Hematopoietic multipotent progenitor cell treated with erythropoietin and hydrocortisone succinate and interleukin-3 and kit ligand, for 4 days (in vitro differentiated cells): ENCODE results near the gene ZMAT2.
"Not testable (repeated sequence)": the region's sequence is repeated elsewhere in the genome, so short reads cannot be mapped to it uniquely, and the experiment has no call there.

ENCODE experiments used
- DNase-seq: peaks from one replicate; pipeline ENCODE4 v3.0.0-alpha.2; 2015

ZMAT2 gene, protein sequence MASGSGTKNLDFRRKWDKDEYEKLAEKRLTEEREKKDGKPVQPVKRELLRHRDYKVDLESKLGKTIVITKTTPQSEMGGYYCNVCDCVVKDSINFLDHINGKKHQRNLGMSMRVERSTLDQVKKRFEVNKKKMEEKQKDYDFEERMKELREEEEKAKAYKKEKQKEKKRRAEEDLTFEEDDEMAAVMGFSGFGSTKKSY

GRCh38 chr5:140700177-140701144 lies at the start of gene ZMAT2:
Gene ZMAT2, plus strand, starts transcription at chr5:140700447. Its CDS starts 14 bp downstream, at chr5:140700461.
- peak; percentile 99 for DNase-seq

GRCh38 chr5:140658870-140659269 lies 41.4 kb upstream of the ZMAT2 start:
- no peak for DNase-seq

GRCh38 chr5:140660371-140660770 lies 39.9 kb upstream of the ZMAT2 start:
- DNase-seq: not testable (repeated sequence)

DNA sequence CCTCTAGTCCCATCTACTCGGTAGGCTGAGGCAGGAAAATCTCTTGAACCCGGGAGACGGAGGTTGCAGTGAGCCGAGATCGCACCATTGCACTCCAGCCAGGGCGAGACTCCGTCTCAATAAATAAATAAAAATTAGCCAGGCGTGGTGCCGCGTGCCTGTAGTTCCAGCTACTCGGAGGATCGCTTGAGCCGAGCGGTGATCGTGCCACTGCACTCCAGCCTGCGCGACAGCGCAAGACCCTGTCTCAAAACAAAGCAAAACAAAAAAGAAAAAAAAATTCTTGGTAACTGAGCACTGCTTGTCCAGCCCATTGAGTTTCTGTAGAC lies 36.3 kb upstream of the ZMAT2 start:
- DNase-seq: no peak

GRCh38 chr5:140664359-140665119 lies 35.7 kb upstream of the ZMAT2 start, which contains the start of gene WDR55:
Gene WDR55, plus strand, starts transcription at chr5:140664904. Its CDS starts 9 bp downstream, at chr5:140664913.
- peak; percentile 99 for DNase-seq

DNA sequence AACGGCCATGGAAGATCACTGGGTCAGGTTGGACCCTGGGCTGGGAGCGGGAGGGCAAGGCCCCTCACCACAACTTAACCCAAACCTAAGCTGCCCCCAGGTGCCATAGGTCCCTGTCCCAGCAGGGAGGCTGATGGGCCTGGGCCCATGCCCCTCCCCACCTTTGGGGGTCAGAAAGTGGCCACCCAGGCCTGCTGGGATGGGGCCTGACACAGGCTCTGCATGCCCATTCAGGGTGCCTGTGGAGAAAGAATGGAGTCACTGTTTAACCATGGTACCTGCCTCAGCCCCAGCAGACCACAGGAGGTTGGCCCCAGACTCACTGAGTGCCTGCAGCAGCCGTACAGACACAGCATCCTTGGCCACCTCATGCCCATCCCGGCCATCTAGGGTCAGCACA lies 29.2 kb upstream of the ZMAT2 start:
- not testable (repeated sequence) for DNase-seq

GRCh38 chr5:140671472-140672125 lies 28.6 kb upstream of the ZMAT2 start:
- no peak for DNase-seq

- peak; percentile 57 for DNase-seq
Measured at GRCh38 chr5:140672455-140673186, 27.6 kb upstream of the ZMAT2 start.

DNA sequence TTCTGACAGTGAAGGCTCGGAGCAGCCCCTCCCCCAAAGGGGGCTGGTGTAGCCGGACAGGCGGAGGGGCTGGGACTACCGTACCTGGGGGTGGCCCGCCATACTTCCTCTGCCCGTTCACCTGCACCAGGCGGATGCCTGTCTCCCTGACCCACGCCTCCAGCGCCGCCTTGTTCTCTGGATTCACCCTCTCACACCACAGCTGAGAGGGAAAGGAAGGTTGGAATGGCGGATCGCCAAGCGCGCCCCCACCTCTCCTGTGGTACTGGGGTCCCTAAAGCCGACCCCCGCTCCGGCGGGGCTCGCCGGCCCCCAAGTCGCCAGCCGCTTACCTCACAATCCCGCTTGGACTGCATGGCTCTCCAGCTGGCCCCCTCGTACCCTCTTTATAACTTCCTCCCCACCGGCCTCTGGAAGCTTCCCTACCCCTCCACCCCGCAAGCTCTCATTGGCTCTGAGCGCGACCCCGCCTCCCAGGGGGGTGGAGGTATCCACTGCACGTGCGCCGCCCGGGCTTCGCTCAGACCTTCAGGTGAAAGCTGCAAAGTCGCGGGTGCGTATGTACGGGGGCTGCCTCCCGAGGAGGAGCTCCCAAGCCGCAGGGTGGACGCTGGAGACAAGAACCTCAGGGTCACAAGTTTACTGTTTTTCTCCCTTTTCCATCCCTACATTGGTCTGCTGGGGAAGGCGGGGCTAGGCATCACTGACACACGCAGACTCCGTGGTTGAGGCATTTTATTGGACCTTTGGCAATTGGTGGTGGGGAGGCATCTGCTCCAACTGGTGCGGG lies 26.9 kb upstream of the ZMAT2 start, which contains the start of gene DND1:
Gene DND1, minus strand, starts transcription at position 390 of the 790 bp plus-strand sequence. Its CDS starts 34 bp downstream, at position 356.
- DNase-seq: no peak

GRCh38 chr5:140674211-140674610 lies 26.0 kb upstream of the ZMAT2 start:
- DNase-seq: no peak

- no peak for DNase-seq
Measured at GRCh38 chr5:140674629-140675028, 25.6 kb upstream of the ZMAT2 start.

DNA sequence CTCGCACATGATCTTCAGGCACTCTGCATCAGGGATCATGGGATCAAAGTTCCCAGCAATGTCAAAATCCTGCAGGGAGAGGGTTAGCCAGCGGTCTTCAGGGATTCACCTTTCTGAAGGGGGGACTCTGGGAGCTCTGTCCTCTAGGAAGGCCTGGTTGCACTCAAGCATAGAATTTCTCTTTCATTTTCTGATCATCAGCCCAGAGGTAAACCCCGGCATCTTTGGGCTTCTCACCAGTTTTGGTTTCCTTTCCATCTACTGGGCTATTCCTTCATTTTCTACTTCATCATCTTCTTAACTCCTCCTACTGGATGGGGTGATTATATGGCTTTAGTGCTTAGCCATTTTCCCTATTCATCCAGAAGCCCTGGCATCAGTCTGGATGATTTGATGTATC lies 22.3 kb upstream of the ZMAT2 start:
- DNase-seq: no peak

- peak; percentile 94 for DNase-seq
Measured at GRCh38 chr5:140678993-140679392, 21.3 kb upstream of the ZMAT2 start.

DNA sequence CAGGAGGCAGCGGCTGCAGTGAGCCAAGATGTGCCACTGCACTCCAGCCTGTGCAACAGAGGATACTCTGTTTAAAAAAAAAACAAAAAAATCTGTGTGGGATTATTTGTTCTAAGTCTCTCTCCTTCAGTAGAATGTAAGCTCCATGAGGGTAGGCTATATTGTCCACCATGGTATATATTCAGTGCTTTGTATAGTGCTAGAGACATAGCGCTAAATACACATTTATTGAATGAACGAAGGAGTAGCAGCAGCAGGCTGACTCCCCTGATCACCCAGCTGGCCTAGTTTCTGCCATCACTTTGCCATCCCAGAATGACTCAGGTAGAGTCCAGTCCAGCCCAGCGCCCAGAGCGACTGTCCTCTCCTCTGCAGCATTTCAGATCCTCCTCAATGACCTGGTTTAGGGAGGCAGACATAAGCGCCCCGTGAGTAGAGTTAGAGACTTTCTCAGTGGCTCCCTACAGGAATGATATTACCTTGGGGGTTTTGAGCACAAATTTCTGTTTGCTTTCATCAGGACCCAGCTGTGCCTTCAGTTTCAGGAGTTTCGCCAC lies 9.8 kb upstream of the ZMAT2 start:
- DNase-seq: no peak

DNA sequence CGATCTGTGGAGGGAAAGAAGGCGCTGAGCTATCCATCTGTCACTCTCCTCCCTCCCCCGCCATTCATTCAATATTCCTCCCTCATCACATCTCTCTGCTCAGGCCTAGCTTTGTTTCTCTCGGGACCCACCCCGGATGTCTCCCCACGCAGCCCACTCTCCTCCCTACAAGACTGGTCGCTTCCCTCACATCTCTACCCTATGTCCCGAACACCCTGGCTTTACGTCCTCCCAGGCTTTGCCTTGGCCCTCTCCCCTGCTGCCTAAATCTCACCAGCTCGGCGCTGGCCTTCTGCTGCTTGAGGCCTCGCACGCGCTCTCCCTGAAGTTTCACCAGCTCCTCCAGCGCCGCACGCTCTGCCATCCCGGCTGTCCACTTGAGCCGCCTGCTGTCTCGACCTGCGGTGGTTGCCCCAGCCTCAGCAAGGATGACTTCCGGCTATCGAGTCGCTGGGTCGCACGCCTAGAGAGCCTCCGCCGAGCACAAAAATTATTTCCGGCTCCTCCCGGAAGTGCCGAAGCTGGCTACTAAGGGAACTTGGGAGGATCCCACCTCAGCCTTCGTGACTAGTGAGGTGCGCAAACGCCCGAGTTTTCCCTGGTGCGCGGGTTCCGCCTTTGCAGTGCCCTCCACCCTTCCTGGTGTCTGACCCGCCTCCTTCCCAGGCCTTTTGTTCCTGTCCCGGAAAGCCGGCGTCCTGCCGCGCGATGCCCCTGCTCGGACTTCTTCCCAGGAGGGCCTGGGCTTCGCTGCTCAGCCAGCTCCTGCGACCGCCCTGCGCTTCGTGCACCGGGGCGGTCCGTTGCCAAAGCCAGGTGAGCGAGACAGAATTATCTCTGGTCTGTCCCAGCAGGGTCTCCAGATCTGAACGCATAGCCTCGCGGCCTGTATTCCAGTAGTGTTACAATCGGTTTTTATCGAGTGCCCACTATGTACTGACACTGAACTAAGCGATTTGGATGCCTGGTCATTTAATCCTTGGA lies 9.0 kb upstream of the ZMAT2 start, which contains the start of the genes HARS1 and HARS2:
Gene HARS1, minus strand, starts transcription at position 430 of the 984 bp plus-strand sequence. Its CDS starts 66 bp downstream, at position 364.
Gene HARS2, plus strand, starts transcription at position 515 of the 984 bp plus-strand sequence. Its CDS starts 194 bp downstream, at position 709.
- peak; percentile 98 for DNase-seq

GRCh38 chr5:140694276-140694675 lies 6.0 kb upstream of the ZMAT2 start:
- no peak for DNase-seq

DNA sequence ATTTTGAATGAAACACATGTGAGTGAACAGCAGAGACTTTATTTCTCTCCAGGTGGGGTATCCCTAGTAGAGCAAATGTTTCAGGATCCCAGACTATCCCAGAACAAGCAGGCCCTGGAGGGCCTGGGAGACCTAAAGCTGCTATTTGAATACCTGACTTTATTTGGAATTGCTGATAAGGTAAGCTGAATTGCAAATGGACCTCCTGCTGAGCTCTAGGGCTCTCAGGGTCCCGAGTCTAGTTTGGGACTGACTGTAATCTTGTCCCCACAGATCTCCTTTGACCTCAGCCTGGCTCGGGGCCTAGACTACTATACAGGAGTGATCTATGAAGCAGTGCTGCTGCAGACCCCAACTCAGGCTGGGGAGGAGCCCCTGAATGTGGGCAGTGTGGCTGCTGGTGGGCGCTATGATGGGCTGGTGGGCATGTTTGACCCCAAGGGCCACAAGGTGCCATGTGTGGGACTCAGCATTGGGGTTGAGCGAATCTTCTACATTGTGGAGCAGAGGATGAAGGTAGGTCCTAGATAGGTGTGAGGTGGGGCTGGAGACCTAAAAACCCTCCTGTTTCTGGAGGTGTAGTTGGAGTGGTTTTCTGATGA lies 3.3 kb upstream of the ZMAT2 start:
- no peak for DNase-seq

DNA sequence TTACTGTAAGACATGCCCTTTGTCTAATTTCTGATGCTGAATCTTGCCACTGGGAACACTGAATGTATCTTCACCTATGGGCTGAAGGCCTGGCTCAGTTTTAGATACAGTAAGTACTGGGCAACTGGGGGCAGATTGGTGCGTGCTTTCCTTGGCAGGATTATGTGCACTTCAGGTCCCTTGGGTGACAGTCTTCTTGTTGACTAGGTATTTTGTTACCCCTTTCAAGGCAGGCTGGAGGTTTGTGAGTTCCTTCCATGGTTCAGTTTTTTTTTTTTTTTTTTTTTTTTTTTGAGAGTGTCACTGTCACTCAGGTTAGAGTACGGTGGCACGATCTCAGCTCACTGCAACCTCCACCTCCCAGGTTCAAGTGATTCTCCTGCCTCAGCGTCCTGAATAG lies 7.6 kb downstream of the ZMAT2 start:
- DNase-seq: no peak

GRCh38 chr5:140708787-140709186 lies 8.5 kb downstream of the ZMAT2 start:
- not testable (repeated sequence) for DNase-seq
